Kidney epithelial cell (primary cell): ENCODE measurements around the gene SERPINA9. TPM values are rescaled to one million over a fixed set of nuclear protein-coding genes. Genes with fewer than 3 reads are reported as not detected.

Experiments used
- DNase-seq: peaks from one replicate; pipeline ENCODE4 v3.0.0-alpha.2; 2010; ENCODE audit warnings: low read depth
- H3K27me3 ChIP-seq: 2 replicates; pipeline ENCODE4 v1.6.0; 2011; ENCODE audit warnings: low read length; ENCODE audit not compliant: control insufficient read depth, insufficient read depth
- H3K36me3 ChIP-seq: 2 replicates; pipeline ENCODE4 v1.5.1; 2011; ENCODE audit warnings: low read length; ENCODE audit not compliant: control insufficient read depth, insufficient read depth
- H3K4me3 ChIP-seq: 2 replicates; pipeline ENCODE4 v1.5.1; 2011; ENCODE audit warnings: low read depth, mild to moderate bottlenecking, control low read depth, low read length
- total RNA-seq: library from RNA; depleted of rRNA; stranded (reverse); fragments of >200 nt; gene quantifications from 2 replicates; pipeline ENCODE4 v1.2.3, GENCODE V29; 2015
- TF ChIP-seq, protein P1 (sequence below): IDR thresholded peaks from 2 replicates; pipeline ENCODE4 v1.5.1; 2011; ENCODE audit warnings: mild to moderate bottlenecking, moderate library complexity, low read length, control low read depth, inconsistent platforms; ENCODE audit not compliant: insufficient read depth, poor library complexity, severe bottlenecking

Gene SERPINA9
- total RNA-seq, 1 donor from 2014 or later, result not detected

DNA sequence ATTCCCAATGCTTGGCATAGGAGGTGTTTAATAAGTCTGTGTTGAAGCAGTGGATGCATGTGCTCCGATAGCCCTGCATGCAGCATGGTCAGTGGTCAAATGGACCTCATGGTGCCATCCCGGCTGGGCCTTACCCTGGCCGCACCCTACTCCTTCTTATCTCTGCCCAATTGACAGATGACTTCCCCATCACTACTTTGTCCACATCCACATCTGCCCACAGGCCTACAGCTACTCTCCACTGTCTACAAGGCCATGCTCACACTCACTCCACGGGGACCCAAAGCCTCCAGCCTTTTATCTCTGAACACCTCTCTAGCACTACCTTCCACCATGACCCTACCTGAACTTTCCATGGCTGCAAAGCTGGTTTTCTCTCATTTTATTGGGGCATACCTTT lies 34.9 kb downstream of the SERPINA9 start:
- TF ChIP-seq, protein P1, sequence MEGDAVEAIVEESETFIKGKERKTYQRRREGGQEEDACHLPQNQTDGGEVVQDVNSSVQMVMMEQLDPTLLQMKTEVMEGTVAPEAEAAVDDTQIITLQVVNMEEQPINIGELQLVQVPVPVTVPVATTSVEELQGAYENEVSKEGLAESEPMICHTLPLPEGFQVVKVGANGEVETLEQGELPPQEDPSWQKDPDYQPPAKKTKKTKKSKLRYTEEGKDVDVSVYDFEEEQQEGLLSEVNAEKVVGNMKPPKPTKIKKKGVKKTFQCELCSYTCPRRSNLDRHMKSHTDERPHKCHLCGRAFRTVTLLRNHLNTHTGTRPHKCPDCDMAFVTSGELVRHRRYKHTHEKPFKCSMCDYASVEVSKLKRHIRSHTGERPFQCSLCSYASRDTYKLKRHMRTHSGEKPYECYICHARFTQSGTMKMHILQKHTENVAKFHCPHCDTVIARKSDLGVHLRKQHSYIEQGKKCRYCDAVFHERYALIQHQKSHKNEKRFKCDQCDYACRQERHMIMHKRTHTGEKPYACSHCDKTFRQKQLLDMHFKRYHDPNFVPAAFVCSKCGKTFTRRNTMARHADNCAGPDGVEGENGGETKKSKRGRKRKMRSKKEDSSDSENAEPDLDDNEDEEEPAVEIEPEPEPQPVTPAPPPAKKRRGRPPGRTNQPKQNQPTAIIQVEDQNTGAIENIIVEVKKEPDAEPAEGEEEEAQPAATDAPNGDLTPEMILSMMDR, result no peak
- no peak for DNase-seq
- Histone ChIP-seq H3K36me3 (no peaks in the 10 kb centered on the region), H3K4me3 (no peak overlapping the region), H3K27me3 (no peaks in the 10 kb centered on the region)

DNA sequence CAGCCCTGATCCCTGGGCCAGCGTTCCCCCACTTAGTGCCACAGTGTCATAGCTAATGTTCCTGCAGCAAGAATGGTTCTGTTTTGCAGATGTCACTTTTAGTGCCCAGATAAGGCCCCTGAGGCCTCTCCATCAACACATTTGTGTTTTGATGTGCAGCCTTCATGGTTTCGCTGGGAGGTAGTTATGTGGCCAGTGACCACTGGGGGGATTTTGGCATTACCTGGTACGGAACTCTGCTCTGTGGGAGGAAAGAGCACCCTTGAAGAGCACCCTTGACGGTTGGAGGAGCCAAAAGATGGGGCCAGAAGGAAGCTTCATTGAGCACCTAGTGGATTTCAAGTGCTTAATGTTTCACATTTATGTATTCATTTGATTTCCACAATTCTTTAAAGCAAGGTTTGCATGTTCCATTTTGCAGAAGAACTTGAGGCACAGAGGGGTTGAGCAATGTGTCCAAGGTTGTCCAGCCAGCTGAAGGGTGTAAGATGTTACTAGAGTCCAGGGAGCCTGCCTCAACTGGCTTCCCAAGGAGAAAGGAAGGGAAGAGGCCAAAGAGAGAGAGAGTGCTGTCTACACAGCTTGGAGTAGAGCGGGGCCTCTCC lies 36.4 kb downstream of the SERPINA9 start:
- TF ChIP-seq, protein P1, result no peak
- H3K27me3 ChIP-seq, result no peaks in the 10 kb centered on the region
- no peak overlapping the region for H3K4me3 ChIP-seq
- H3K36me3 ChIP-seq, result no peaks in the 10 kb centered on the region
- DNase-seq, result no peak

DNA sequence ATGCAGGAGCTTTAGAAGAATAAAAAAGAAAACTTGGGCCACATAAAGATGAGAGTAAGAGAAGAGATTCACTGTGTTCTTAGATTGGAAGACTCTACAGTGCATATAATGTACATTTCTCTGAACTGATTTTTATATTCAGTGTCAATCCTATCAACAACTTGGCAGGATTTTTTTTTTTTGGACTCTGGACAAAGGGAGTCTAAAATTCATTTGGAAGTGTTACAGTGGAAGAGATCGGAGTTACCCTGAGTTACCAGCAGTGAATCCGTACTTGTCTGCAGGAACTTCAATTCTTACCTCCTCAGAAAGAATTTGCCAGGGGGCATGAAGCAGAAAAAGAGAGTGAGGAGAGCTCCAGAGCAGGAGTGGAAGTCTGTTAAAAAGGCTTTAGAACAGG lies 47.4 kb downstream of the SERPINA9 start:
- no peak for DNase-seq
- Histone ChIP-seq H3K36me3 (no peaks in the 10 kb centered on the region), H3K27me3 (peaks cover 5% of the 10 kb centered on the region), H3K4me3 (no peak overlapping the region)
- TF ChIP-seq, protein P1, result no peak

DNA sequence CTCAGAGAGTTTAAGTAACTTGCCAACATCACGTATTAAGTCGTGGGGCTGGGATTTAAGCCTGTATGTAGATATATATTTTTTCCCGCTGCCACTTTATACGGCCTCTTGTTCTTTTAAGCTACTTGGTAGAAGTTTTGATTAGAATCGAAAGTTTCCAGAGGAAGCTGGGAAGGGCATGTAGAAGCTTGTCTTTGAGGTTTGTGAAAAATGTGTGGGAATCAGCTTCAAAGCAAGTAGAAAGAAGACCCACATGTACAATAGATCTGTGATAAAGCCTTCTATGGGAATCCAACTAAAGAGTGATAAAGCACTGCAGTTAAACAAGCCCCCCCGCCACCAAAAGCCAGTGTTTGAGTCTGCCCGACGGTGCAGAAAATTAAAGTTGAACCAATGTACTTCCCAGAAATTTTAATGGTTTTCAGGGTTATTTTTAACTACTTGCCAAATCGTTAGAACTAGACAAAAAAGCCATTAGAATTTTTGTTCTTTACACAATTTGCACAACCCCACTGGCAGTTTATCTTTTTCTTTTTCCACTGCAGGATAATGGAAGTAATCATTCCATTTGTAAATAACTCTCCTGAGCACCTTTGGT lies 48.9 kb downstream of the SERPINA9 start:
- DNase-seq, result no peak
- Histone ChIP-seq H3K27me3 (peaks cover 5% of the 10 kb centered on the region), H3K36me3 (no peaks in the 10 kb centered on the region), H3K4me3 (no peak overlapping the region)
- TF ChIP-seq, protein P1, result no peak

DNA sequence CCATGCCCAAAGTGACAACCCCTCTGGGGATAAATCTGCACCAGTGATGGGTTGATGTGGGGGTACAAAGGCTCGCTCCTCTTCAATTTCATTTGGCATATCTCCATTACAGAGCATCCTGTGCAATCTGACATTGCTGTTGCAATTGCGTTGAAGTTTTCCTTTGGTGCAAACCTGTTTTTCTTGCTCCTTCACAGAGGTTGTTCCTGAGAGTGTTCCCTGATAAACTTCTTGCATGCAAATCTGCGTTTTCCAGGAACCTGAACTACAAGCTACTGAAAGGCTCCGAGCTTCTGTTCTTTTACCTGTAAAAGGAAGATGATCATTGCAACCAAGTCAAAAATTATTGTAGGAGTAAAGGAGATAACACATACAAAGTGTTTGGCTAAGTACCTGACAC lies 49.5 kb downstream of the SERPINA9 start:
- H3K27me3 ChIP-seq, result peaks cover 5% of the 10 kb centered on the region
- DNase-seq, result no peak
- no peaks in the 10 kb centered on the region for H3K36me3 ChIP-seq
- TF ChIP-seq, protein P1, result no peak
- H3K4me3 ChIP-seq, result no peak overlapping the region

DNA sequence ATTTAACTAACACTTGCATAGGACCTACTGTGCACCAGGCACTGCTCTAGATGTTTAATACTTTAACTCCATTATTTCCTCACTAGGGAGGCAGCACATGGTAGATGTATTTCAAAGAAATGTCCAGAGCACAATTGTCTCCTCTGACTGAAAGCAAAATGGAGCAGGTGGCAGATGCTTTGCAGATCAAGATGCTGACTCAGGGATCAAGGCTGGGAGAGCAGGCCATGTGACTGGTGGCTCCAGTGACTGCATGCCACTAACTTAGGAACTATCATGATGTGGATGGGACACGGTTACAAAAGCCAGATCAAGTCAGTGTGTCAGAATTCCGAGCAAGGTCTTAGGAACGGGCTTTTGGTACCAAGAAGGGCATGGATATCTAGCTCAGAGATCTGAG lies 51.6 kb downstream of the SERPINA9 start:
- TF ChIP-seq, protein P1, result no peak
- peaks cover 5% of the 10 kb centered on the region for H3K27me3 ChIP-seq
- no peaks in the 10 kb centered on the region for H3K36me3 ChIP-seq
- no peak overlapping the region for H3K4me3 ChIP-seq
- DNase-seq, result no peak
